ENCODE results near the gene TRIM7. TPM values are rescaled to one million over a fixed set of nuclear protein-coding genes. Genes with fewer than 3 reads are reported as not detected.
"Not testable (repeated sequence)": the region's sequence is repeated elsewhere in the genome, so short reads cannot be mapped to it uniquely, and the experiment has no call there.

Gene TRIM7
- total and polyA plus RNA-seq, 2 of the 4 experiments (the other 2 are of a cell fraction), result 0.54 to 1.0 TPM

DNA sequence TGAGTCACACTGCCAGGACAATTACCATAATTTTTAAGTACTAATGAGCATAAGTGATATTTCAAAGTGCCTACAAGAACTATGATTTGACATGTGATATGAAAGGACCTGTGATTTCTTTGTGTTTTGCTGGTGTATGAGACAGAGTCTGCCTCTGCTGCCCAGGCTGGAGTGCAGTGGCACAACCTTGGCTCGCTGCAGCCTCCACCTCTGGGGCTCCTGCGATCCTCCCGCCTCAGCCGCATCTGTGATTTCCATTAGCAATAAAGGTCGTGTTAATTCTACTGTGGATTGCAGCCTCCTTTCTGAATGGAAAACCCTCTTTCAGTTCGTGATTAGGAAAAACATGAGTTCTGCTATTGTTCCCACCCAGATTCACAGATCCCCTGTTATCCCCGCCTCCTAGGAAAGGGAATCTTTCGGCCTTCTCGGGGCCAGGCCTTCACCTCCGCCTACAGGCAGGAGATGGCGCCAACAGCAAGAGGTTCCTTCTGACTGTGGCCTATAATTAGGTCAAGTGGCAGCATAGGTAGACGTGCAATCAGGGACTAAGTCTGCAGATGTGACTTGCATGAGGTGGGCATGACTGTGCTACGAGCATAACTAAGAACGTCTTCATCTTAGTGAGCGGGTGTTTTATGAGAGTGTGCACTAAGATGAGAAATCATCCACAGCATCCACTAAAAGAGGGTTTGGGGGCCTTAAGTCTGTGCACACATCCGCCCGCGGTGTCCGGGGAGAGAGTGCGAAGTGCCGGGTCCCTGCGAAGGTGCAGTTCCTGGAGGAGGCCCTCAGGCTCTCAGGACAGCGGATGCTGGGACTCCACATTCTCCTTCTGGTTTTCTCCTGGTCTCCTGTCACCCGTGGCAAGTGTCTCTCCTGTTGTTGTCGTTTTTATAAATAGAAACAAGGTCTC lies 23.1 kb downstream of the TRIM7 start:
- no peaks in the 10 kb centered on the region; the same call in 1 of the 2 replicates for H4K20me1 ChIP-seq (ENCODE audit: insufficient read depth, low read length)
- no peaks in the 10 kb centered on the region for H3K27me3 ChIP-seq (ENCODE audit: control insufficient read depth, insufficient read depth, low read length)
- no peak overlapping the region for H2BK120ac ChIP-seq (ENCODE audit: low read depth, low read length)
- POLR2A ChIA-PET (ENCODE audit: unreplicated experiment), result no interaction called here
- H3K9ac ChIP-seq (ENCODE audit: low read depth, low read length), result no peak overlapping the region
- no TSS peak for BruUV-seq (replicated peaks)
- no peak overlapping the region for H3K4me3 ChIP-seq (ENCODE audit: insufficient read depth, low read depth, low read length)
- H3K4me2 ChIP-seq (ENCODE audit: low read depth, low read length), result no peak overlapping the region
- H4K8ac ChIP-seq (ENCODE audit: low read depth in 2 of 2, low read length in 2 of 2), result no peak overlapping the region
- no peak overlapping the region for H4K91ac ChIP-seq (ENCODE audit: insufficient read depth, low read depth, low read length)
- no peak overlapping the region for H3K4ac ChIP-seq (ENCODE audit: low read depth, low read length)
- H2BK20ac ChIP-seq (ENCODE audit: low read depth, low read length), result no peak overlapping the region
- WGBS, 2 experiments (ENCODE audit: extremely low coverage in 2 of 2, insufficient read length in 1 of 2), result 66% methylated on average over 7 of the region's 25 CpGs; no CpG with 5 or more reads in 1 of the 2 experiments
- no peak overlapping the region for H2BK15ac ChIP-seq (ENCODE audit: low read depth, low read length)
- TF ChIP-seq, protein P1, sequence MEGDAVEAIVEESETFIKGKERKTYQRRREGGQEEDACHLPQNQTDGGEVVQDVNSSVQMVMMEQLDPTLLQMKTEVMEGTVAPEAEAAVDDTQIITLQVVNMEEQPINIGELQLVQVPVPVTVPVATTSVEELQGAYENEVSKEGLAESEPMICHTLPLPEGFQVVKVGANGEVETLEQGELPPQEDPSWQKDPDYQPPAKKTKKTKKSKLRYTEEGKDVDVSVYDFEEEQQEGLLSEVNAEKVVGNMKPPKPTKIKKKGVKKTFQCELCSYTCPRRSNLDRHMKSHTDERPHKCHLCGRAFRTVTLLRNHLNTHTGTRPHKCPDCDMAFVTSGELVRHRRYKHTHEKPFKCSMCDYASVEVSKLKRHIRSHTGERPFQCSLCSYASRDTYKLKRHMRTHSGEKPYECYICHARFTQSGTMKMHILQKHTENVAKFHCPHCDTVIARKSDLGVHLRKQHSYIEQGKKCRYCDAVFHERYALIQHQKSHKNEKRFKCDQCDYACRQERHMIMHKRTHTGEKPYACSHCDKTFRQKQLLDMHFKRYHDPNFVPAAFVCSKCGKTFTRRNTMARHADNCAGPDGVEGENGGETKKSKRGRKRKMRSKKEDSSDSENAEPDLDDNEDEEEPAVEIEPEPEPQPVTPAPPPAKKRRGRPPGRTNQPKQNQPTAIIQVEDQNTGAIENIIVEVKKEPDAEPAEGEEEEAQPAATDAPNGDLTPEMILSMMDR (conservative IDR thresholded peaks at IDR 0.05; ENCODE audit: low read depth, low read length), result peak; percentile 80
- TF ChIP-seq RAD21 (IDR thresholded peaks at IDR 0.05; ENCODE audit: low read length) (peak; percentile 79), MAZ (IDR thresholded peaks at IDR 0.05; ENCODE audit: borderline replicate concordance, low read depth, low read length) (no peak), POLR2A (IDR thresholded peaks at IDR 0.05; ENCODE audit: low read depth, low read length) (no peak), SMC3 (IDR thresholded peaks at IDR 0.05; ENCODE audit: low read depth, low read length) (peak; percentile 60)
- no peak overlapping the region for H3K23ac ChIP-seq (ENCODE audit: low read depth, low read length)
- in situ Hi-C loops (cut with MboI; ENCODE audit: low sequenced_read_pairs) (loop anchor here (10.0 kb wide), 1 partner anchor 377 kb away; the partner anchor contains the start of gene MGAT1), intact Hi-C loops (cut with micrococcal nuclease) (loop anchor here (2.0 kb wide), 1 partner anchor 397 kb away; no protein-coding TSS in a partner anchor), dilution Hi-C loops (cut with HindIII; ENCODE audit: low sequenced_read_pairs, unreplicated experiment) (no loop called here)
- H3K9me1 ChIP-seq (ENCODE audit: insufficient read depth, low read length), result no peaks in the 10 kb centered on the region; the same call in 1 of the 2 replicates
- ATAC-seq (ENCODE audit: low read depth) (peak; percentile 69), DNase-seq (peak; percentile 65)
- H3K56ac ChIP-seq (ENCODE audit: extremely low read depth, insufficient read depth, low read length), result no peak overlapping the region
- H2AK9ac ChIP-seq (replicated peaks; ENCODE audit: low read depth, low read length, poor library complexity), result no peak overlapping the region
- H3K4me1 ChIP-seq (ENCODE audit: control insufficient read depth, insufficient read depth, low read length), result no peaks in the 10 kb centered on the region
- no peak overlapping the region for H3K27ac ChIP-seq (ENCODE audit: insufficient read depth, low read length)
- H4K5ac ChIP-seq (ENCODE audit: low read depth, low read length), result no peak overlapping the region
- H3K9me3 ChIP-seq (ENCODE audit: control insufficient read depth, insufficient read depth, low read length), result no peaks in the 10 kb centered on the region
- no peaks in the 10 kb centered on the region for H3K36me3 ChIP-seq (ENCODE audit: control insufficient read depth, insufficient read depth, low read length)
- no peak overlapping the region for H2AFZ ChIP-seq (replicated peaks; ENCODE audit: low read length, poor library complexity)
- H2AK5ac ChIP-seq (ENCODE audit: low read depth, low read length), result no peak overlapping the region
- no peak overlapping the region for H2BK5ac ChIP-seq (ENCODE audit: low read depth, low read length, poor library complexity, severe bottlenecking)
- H3K18ac ChIP-seq (ENCODE audit: low read depth, low read length), result no peak overlapping the region
- no peaks in the 10 kb centered on the region for H3K79me1 ChIP-seq (ENCODE audit: low read depth in 1 of 2, low read length in 2 of 2)
- no peak overlapping the region for H3K14ac ChIP-seq (replicated peaks; ENCODE audit: low read depth, low read length)
- CTCF ChIA-PET, result no interaction called here

DNA sequence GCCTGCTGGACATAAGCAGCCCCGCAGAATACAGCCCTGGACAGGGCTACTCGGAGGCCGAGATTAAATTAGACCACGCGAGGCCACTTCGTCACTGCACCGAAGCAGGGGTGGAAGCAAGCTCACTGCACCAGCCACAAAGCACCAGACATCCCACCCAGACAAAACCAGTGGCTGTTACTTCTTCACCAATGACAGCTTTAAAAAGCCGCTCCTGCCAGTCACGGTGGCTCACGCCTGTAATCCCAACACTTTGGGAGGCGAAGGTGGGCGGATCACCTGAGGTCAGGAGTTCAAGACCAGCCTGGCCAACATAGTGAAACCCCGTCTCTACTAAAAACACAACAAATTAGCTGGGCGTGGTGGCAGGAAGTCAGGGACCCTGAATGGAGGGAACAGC lies 27.4 kb downstream of the TRIM7 start:
- H2BK5ac ChIP-seq (ENCODE audit: low read depth, low read length, poor library complexity, severe bottlenecking); H3K18ac ChIP-seq (ENCODE audit: low read depth, low read length); BruUV-seq (replicated peaks); dilution Hi-C loops (cut with HindIII; ENCODE audit: low sequenced_read_pairs, unreplicated experiment); H3K9me3 ChIP-seq (ENCODE audit: control insufficient read depth, insufficient read depth, low read length); H3K56ac ChIP-seq (ENCODE audit: extremely low read depth, insufficient read depth, low read length); H3K9ac ChIP-seq (ENCODE audit: low read depth, low read length); H3K9me1 ChIP-seq (ENCODE audit: insufficient read depth, low read length); H4K91ac ChIP-seq (ENCODE audit: insufficient read depth, low read depth, low read length); H3K36me3 ChIP-seq (ENCODE audit: control insufficient read depth, insufficient read depth, low read length); H2AK5ac ChIP-seq (ENCODE audit: low read depth, low read length); H3K4me2 ChIP-seq (ENCODE audit: low read depth, low read length); DNase-seq; H3K79me1 ChIP-seq (ENCODE audit: low read depth in 1 of 2, low read length in 2 of 2); POLR2A ChIA-PET (ENCODE audit: unreplicated experiment); H3K4me1 ChIP-seq (ENCODE audit: control insufficient read depth, insufficient read depth, low read length); H4K5ac ChIP-seq (ENCODE audit: low read depth, low read length); in situ Hi-C loops (cut with MboI; ENCODE audit: low sequenced_read_pairs); H2BK15ac ChIP-seq (ENCODE audit: low read depth, low read length); H3K14ac ChIP-seq (replicated peaks; ENCODE audit: low read depth, low read length); H3K23ac ChIP-seq (ENCODE audit: low read depth, low read length); H3K27me3 ChIP-seq (ENCODE audit: control insufficient read depth, insufficient read depth, low read length); H4K8ac ChIP-seq (ENCODE audit: low read depth in 2 of 2, low read length in 2 of 2); ATAC-seq (ENCODE audit: low read depth); H3K4ac ChIP-seq (ENCODE audit: low read depth, low read length); H2BK120ac ChIP-seq (ENCODE audit: low read depth, low read length); H3K27ac ChIP-seq (ENCODE audit: insufficient read depth, low read length); H4K20me1 ChIP-seq (ENCODE audit: insufficient read depth, low read length); H2AK9ac ChIP-seq (replicated peaks; ENCODE audit: low read depth, low read length, poor library complexity); intact Hi-C loops (cut with micrococcal nuclease); H2AFZ ChIP-seq (replicated peaks; ENCODE audit: low read length, poor library complexity); CTCF ChIA-PET; H2BK20ac ChIP-seq (ENCODE audit: low read depth, low read length); H3K4me3 ChIP-seq (ENCODE audit: insufficient read depth, low read depth, low read length): not testable (repeated sequence)
- WGBS, 2 experiments (ENCODE audit: extremely low coverage in 2 of 2, insufficient read length in 1 of 2), result 87% methylated on average over 7 of the region's 14 CpGs; no CpG with 5 or more reads in 1 of the 2 experiments

Data from IMR-90 (cell line).